Peyer's patch (tissue), 4 donors: ENCODE measurements around the gene PRDM15.

Source experiments
- POLR2A ChIP-seq, 2 donors: fragments of 450-650 bp; IDR thresholded peaks; one replicate each; pipeline ENCODE4 v1.5.1; 2017; ENCODE audit warnings: antibody characterized with exemption in 2 of 2, mild to moderate bottlenecking in 2 of 2, moderate library complexity in 2 of 2
- TF ChIP-seq, protein P1 (sequence below), 6 experiments: fragments of 450-650 bp in 4 of 6; fragments of 200-600 bp in 2 of 6; sonication (generic) in 1 of 6; IDR thresholded peaks; one replicate each; pipeline ENCODE4 v1.5.1; 2017 to 2019; ENCODE audit warnings: antibody characterized with exemption in 6 of 6, mild to moderate bottlenecking in 3 of 6, moderate library complexity in 1 of 6

DNA sequence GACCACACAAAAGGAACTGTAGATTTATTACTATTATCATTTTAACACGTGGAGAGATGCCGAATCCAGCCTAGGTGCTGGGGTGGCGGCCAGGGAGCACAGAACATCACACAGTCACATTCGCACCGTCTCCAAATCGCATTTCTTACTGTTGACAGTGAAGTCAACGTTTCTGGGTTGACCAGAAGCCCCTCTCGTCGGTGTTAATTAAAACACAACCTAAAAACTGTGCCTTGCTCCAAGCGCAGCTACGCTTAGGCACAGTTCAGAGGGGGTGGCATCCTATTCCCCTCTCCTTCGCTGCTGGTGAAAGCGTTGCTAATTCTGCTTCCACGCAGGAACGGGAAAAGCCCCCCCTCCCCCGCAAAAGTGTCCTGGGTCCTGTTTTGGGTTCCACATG, 116.4 kb downstream of the PRDM15 start:
- no peak for TF ChIP-seq POLR2A (IDR thresholded peaks at IDR 0.05)
- TF ChIP-seq, protein P1, sequence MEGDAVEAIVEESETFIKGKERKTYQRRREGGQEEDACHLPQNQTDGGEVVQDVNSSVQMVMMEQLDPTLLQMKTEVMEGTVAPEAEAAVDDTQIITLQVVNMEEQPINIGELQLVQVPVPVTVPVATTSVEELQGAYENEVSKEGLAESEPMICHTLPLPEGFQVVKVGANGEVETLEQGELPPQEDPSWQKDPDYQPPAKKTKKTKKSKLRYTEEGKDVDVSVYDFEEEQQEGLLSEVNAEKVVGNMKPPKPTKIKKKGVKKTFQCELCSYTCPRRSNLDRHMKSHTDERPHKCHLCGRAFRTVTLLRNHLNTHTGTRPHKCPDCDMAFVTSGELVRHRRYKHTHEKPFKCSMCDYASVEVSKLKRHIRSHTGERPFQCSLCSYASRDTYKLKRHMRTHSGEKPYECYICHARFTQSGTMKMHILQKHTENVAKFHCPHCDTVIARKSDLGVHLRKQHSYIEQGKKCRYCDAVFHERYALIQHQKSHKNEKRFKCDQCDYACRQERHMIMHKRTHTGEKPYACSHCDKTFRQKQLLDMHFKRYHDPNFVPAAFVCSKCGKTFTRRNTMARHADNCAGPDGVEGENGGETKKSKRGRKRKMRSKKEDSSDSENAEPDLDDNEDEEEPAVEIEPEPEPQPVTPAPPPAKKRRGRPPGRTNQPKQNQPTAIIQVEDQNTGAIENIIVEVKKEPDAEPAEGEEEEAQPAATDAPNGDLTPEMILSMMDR (IDR thresholded peaks at IDR 0.05) = no peak
